ENCODE measurements around the gene DLGAP1.

DNA sequence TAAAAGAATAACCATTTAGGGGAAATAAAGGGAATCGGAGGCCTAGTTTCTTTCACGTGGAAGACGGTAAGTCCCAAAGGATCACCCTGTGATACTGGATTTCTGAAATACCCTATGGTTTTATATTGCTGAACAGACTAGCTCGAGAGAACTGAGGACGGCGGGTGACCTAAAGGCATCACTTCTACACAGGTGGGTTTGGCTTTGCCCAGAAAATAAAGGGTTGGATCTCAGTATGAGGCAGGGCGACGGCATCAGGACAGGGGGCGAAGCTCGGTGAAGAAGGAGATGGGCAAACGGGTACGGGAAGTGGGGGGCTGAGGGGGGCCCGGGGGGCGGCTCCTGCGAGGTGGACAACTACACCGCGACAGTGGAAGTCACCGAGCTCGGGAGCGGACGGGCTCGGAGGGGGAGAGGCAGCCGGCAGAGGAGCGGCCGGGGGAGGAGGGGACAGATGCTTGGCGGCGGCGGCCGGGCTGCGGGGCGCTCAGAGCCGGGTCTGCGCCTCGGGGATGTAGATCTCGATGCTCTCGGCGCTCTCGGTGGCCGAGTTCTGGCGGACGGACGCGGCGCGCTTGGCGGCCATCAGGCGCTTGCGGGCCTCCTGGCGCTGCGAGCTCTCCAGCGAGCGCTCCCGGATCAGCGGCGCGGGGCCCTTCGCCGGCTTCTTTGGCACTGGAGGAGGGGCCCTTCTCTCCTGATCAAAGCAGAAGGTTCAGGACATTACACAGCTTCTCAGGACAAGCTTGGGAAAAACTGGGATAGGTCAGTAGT is 956.2 kb downstream of the DLGAP1 start:
- TF ChIP-seq, protein P1, sequence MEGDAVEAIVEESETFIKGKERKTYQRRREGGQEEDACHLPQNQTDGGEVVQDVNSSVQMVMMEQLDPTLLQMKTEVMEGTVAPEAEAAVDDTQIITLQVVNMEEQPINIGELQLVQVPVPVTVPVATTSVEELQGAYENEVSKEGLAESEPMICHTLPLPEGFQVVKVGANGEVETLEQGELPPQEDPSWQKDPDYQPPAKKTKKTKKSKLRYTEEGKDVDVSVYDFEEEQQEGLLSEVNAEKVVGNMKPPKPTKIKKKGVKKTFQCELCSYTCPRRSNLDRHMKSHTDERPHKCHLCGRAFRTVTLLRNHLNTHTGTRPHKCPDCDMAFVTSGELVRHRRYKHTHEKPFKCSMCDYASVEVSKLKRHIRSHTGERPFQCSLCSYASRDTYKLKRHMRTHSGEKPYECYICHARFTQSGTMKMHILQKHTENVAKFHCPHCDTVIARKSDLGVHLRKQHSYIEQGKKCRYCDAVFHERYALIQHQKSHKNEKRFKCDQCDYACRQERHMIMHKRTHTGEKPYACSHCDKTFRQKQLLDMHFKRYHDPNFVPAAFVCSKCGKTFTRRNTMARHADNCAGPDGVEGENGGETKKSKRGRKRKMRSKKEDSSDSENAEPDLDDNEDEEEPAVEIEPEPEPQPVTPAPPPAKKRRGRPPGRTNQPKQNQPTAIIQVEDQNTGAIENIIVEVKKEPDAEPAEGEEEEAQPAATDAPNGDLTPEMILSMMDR (IDR thresholded peaks at IDR 0.05; ENCODE audit: low read length) = no peak
- no peak for TF ChIP-seq EZH2 (IDR thresholded peaks at IDR 0.05; ENCODE audit: borderline replicate concordance, low read length)

Measured in OCI-LY1 (cell line).